Fibroblast of skin of back (primary cell): Measurements from ENCODE around the gene NELFCD. TPM values are rescaled to one million over a fixed set of nuclear protein-coding genes. Genes with fewer than 3 reads are reported as not detected.
A peak's percentile ranks its signal among the peaks of the same experiment; 100 is the strongest.
"Not testable (repeated sequence)": the region's sequence is repeated elsewhere in the genome, so short reads cannot be mapped to it uniquely, and the experiment has no call there.

Source experiments
- DNase-seq: peaks from one replicate; pipeline ENCODE4 v3.0.0-alpha.2; 2013
- polyA plus RNA-seq, 2 experiments: library from polyadenylated mRNA; unstranded; fragments of 120-200 nt; gene quantifications; one replicate each; pipeline ENCODE4 v1.2.1, GENCODE V29; 2013; ENCODE audit not compliant: insufficient read length in 2 of 2

The NELFCD gene, protein sequence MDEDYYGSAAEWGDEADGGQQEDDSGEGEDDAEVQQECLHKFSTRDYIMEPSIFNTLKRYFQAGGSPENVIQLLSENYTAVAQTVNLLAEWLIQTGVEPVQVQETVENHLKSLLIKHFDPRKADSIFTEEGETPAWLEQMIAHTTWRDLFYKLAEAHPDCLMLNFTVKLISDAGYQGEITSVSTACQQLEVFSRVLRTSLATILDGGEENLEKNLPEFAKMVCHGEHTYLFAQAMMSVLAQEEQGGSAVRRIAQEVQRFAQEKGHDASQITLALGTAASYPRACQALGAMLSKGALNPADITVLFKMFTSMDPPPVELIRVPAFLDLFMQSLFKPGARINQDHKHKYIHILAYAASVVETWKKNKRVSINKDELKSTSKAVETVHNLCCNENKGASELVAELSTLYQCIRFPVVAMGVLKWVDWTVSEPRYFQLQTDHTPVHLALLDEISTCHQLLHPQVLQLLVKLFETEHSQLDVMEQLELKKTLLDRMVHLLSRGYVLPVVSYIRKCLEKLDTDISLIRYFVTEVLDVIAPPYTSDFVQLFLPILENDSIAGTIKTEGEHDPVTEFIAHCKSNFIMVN
- 65.2 TPM for polyA plus RNA-seq (2013, experiment 1 of 2; ENCODE audit: insufficient read length)
- 40.4 TPM for polyA plus RNA-seq (2013, experiment 2 of 2; ENCODE audit: insufficient read length)

DNA sequence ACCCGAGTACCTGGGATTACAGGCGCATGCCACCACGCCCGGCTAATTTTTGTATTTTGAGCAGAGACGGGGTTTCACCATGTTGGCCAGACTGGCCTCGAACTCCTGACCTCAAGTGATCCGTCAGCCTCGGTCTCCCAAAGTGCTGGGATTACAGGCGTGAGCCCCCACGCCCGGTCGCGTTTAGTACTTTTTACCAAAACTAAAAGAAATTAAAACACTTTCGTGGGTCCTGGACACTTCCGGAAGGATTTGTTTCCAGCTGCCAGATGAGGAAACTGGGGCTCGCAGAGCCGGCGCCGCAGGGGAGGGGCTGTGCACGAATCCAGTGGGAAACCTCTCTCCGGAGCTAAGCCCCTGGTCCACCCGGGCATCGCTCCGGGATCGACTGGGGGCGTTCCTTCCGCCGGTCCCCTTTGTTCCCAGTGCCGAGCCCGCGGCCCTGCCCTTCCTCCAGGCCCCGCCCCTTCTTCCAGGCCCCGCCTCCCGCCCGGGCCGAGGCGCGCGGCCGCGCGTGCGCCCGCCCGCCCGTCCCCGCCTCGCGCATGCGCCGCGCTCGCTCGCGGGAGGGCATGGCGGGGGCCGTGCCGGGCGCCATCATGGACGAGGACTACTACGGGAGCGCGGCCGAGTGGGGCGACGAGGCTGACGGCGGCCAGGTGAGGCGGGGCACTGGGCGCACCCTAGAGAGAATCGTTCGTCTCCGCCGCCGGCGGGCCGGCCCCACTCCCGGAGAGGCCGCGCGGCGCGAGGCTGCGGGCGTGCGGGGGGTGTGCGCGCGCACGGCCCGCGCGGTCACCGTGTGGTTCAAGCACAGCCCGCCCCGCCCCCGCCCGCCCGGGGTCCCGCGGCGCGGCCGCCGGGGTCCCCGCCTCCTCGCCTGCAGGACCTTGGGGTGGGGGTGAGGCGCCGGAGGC, at the start of gene NELFCD:
TSS of gene NELFCD (plus strand) at position 546 of the 917 bp plus-strand sequence. CDS start at position 600, 54 bp downstream.
- DNase-seq: peak; percentile 81

DNA sequence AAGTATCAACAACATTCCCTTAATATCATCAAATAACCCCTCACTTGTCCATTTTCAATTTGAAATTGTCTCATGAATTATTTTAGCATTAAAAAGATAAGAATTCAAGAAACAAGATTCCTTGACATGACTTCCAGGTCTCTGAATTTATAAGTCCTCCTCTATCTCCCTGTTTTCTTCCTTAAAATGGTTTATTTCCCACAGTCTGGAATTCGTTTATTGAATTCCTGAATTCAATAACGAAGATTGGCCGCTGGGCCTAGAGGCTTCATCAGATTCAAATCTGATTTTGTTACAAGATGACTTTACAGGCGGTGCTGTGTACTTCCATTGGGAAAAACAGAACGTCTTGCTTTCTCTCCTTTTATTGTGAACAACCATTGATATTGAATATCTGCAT, 48.9 kb upstream of the NELFCD start:
- DNase-seq: no peak

DNA sequence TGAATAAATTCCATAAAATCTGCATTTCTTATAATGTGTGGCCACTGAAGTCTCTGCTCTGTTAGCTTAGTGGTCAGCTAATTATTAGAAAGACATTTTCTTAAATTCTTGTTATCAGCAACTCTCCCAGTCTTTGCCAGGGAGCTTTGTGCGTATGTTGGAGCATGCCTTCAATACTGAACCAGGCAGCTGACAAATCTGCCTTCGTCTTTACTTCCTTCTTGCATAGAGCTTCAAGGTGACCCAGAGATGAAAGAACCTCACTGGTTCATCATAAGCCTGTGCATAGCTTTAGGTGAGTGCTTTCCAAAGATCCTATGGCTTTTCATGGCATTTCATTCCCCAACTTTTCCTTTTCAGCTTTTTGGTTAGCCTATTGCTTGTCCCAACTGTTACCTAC, 43.0 kb upstream of the NELFCD start:
- DNase-seq: no peak

DNA sequence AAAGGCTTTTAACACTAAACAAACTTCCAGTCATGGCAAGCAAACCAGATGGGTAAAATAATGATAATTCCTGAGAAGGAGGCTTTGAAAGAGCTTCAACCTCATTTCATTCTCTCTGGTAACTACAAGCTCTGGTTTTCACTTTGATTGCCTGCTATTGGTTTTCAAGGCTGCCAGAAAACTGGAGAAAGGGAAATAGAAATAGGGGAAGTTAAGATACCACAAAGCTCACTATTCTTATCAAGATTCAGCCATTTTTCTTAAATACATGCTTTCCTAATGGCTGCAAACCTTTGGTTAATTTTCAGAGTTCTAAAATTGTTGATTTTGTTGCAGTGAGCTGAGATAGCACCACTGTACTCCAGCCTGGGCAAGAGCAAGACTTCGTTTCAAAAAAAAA, 42.5 kb upstream of the NELFCD start:
- DNase-seq: no peak

DNA sequence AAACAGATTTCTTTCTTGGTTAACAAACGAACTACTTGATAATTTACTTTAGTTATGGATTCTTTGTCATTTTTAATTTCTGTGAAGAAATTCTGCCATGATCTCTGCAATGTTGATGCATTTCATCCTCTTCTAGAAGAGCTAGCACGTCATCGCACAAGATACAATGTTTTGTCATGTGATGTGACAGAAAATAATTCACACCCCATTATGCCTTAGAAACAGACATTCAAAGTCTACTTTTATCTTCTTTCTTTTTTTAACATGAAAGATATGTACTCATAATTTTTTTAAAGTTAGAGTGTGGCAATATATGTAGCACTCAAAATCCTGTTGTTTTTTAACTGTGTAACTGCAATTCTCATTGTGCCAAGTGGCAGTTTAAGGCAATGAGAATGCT, 39.6 kb upstream of the NELFCD start:
- DNase-seq: no peak

DNA sequence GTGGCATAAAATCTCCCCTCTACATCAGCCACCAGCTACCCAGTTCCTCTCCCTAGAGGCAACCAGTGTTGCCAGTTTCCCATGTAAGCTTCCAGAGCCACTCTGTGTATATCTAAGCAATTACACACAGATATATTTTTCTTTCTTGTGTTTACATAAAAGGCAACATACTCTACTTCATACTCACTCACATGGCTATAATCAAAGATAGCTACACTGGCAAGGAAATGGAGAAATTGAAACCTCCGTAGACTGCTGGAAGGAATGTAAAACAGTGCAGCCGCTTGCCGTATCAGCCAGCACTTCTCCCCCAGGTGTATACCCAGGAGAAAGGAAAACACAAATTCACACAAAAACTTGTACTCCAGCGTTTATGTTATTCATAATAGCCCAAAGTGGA, 38.5 kb upstream of the NELFCD start:
- peak; percentile 9 for DNase-seq

DNA sequence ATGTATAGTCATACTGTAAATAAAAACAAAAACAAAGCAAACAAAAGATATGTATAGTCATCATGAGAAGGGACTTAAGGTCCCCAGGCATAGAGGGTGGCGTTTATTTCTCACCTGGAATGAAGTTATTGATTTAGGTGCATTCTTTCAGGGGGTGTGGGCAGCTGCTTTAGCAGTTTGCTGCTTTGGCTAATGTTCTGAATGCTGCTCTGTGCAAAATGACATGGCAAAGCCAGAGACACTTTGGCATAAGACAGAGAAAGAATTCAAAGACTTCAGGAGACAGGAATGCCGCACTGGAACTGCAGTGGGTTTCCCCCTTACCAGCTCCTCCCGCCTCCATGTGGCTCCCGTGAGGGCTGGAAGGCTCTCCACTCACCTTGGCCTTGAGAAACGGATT, 36.4 kb upstream of the NELFCD start:
- no peak for DNase-seq

DNA sequence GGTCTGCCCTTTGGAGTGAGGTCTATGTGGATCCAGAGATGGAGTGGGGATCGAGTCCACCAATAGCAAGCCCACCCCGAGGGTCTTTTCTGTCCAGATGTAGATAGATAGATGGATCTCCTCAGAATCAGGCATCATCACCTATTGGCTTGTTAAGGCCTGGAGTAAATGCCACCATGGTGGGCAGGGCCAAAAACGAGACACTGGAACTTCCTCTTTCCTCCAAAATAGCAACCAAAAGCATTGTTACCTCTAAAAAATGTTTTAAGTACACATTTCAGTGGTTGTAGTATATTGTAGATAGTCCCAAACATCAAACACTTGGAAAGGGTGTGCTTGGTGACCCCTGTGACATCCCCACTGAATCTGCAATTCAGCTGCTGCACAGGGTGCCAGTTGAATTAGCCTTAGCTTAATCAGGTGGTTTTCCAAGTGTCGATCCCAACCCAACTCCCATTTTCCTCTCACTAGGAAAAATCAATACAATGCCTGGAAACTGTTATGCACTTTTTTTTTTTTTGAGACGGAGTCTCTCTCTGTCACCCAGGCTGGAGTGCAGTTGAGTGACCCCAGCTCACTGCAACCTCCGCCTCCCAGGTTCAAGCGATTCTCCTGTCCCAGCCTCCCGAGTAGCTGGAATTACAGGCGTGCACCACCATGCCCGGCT, 35.0 kb upstream of the NELFCD start:
- no peak for DNase-seq

DNA sequence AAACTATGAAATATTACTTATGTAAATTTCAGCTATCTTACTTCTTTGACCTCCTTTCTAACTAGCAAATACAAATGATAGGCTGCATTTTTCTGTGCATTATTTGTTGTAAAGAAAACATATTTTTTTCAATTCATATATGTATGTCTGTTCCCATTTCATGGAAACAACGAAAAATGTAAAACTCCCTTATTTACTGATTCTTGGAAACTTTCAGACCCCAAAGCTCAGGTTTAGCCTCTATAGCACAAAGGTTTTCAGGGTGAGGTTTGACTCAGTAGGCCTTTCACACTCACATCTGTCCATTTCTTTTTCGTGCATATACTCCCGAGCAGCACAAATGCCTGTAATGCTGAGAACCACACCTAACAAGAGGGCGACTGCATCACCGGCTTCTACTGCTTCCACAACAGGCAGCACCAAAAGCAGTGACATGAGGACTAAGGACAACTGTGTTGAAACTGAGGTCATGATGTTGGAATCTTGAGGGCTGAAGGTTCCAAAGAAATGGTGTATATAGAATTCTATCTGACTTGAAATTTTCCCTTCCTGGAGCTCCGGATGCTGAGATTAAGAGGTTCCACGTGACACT, 33.2 kb upstream of the NELFCD start:
- not testable (repeated sequence) for DNase-seq

DNA sequence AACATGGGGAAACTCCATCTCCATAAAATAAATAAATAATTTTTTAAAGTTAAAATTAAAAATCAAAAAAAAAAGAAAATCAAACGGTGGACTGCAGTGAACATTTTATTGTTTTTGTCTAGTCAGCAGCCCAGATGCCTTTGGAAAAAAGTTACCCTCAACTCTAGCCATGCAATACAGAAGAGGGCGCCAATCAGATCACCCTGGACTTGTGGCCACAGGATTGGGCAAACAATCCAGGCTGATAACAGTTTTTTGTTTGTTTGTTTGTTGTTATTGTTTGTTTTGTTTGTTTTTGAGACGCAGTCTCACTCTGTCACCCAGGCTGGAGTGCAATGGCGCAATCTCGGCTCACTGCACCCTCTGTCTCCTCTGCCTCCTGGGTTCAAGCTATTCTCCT, 30.5 kb upstream of the NELFCD start:
- DNase-seq: no peak

DNA sequence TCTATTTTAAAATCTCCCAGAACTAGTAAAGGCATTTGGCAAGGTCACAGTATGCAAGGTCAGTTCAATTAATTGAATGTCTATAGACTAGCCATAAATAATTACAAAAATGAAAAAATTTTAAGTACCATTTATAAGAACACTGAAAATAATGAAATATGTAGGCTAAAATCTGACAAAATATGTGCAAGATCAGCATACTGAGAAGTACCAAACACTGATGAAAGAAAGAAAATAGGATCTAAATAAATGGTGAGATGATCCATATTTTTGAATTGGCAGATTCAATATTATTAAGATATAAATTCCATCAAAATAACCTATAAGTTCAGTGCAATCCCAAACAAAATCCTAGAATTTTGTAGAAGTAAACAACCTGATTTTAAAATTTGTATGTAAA, 28.0 kb upstream of the NELFCD start:
- DNase-seq: no peak

DNA sequence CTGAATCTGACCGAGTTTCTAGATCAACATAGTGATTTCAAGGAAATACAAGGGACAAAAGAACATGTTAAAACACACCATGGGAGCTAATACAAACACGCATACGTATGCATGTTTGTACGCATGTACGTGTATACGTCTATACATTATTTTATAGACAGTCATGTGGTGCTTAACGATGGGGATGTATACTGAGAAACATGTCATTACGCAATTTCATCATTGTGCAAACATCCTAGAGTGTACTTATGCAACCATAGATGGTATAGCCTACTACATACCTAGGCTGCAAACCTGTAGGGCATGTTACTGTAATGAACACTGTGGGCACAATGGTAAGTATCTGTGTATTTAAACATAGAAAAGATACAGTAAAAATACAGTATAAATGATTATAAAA, 25.0 kb upstream of the NELFCD start:
- DNase-seq: no peak

DNA sequence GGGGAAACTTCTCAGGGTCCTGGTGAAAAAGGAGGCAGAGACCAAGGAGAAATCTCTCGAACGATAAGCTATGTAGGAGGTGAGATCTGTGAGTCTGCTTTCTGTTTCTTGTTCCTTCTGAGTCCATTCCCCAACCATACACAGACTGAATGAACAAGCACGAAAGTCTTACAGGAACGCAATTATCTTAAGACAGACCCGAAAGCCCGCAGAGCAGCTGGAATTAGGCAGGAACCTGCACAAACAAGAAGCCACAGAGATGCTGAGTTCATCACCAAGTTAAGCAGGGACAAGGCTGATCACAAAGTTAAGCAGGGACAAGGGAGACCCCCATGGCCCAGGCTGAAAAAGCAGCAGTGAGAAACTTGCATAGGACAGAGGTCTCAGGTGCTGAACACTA, 21.4 kb upstream of the NELFCD start:
- DNase-seq: no peak

DNA sequence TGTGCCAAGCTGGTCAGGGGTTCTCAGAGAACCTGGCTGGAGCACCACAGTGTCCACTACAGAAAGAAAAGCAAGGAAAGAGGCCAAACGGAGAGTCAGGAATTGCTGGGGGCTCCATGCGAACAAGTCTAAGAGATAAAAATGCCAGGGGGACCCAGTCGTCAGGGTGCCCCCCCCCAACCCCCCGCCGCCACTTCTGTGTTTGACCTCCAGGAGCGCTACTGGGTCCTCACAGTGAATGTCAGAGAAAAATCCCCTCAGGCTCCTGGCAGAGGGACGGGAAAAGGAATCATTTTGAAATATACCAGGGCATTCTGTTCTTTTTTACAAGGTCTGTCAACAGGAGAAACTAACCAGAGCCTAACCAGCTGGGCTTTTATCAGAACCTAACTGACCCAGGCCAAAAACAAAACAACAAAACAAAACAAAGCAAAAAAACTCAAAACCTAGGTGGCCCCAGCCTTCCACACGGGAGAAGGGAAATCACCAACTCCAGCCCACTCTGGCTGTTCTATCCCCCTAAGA, 17.9 kb upstream of the NELFCD start:
- DNase-seq: no peak

DNA sequence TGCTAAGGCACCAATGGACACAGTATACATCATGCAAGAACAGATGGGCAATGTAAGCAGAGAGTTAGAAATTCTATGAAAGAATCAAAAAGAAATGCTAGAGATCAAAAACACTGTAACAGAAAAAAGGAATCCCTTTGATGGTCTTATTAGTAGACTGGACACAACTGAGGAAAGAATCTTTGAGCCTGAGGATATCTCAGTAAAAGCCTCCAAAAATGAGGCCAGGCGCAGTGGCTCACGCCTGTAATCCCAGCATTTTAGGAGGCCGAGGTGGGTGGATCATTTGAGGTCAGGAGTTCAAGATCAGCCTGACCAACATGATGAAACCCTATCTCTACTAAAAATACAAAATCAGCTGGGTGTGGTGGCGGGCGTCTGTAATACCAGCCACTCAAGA, 17.1 kb upstream of the NELFCD start:
- not testable (repeated sequence) for DNase-seq

DNA sequence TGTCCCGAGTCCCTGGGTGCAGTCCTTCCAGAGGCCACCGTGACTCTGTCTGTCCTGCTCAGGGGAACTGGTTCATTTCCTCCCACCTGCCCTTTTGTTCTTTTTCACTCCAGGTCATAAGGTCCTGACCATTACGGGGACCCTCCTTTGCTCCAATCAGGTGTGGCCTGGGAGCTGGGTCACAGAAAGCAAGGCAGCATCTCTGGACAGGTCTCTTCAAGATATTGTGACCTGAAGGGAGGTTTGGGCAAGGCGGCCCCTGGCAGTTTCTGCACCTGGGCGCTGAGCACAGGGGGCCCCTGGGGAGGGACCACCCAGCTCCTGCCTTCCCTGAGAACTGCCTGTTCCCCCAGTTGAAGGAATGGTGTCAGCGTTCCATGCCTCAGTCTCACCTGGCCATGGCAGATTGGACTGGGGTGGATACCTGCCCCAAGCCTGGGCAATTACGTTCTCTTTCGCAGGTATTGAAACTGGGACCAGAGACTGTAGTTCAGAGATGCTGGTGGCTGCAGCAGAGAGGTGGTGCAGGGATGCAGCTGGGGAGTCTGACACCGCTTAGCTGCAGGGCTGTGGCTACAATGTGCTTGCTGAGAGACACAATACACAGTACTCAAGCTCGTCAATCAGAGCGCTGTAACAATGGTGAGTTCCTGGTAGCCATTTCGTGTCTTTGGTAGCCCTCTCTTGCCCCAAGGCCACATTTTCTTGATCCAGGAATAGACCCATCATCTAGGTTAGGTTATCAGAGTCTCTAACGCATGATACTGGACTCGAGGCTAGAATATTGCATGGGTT, 15.6 kb upstream of the NELFCD start:
- DNase-seq: no peak

DNA sequence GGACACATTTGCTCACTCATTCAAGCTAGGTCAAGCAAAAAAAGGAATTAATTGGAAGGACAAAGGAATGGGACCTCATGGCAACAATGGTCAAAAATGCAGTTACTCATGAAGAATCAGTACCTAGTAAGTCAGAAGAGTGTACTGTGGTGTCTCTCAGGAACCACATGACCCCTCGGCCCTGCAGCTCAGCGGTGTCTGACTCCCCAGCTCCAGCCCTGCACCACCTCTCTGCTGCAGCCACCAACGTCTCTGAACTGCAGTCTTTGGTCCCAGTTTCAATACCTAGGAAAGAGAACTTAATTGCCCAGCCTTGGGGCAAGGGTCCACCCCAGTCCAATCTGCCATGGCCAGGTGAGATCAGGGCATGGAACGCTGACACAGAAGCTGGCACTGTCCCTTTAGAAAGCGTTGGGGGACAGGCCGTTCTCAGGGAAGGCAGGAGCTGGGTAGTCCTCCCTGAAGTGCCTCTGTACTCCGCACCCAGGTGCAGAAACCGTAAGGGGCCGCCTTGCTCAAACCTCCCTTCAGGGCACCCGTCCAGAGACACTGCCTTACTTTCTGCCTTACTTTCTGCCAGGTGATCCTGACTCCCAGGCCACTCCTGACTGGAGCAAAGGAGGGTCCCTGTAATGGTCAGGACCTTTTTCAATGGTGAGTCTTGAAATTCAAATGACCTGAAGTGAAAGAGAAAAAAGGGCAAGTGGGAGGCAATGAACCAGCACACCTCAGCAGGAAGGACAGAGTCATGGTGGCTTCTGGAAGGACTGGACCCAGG, 13.2 kb upstream of the NELFCD start:
- no peak for DNase-seq

DNA sequence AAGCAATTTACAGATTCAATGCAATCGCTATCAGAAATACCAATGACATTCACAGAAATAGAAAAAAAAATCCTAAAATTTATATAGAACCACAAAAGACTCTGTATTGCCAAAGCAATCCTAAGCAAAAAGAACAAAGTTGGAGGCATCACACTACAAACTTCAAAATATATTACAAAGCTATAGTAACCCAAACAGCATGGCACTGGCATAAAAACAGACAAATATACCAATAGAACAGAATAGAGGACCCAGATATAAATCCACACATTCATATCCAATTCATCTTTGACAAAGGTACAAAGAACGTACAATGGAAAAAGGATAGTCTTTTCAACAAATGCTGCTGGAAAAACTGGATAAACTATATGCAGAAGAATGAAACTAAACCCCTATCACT, 11.6 kb upstream of the NELFCD start:
- no peak for DNase-seq

DNA sequence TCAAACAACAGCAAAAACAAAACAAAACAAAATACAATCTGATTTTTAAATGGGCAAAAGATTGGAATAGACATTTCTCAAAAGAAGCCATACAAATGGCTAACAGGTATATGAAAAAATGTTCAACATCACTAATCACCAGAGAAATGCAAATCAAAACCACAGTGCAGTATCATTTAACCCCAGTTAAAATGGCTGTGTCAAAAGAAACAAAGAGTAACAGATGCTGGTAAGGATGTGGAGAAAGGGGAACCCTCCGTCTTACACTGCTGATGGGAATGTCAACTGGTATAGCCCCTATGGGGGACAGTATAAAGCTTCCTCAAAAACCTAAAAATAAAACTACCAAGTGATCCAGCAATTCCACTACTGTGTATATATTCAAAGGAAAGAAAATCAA, 10.9 kb upstream of the NELFCD start:
- no peak for DNase-seq

DNA sequence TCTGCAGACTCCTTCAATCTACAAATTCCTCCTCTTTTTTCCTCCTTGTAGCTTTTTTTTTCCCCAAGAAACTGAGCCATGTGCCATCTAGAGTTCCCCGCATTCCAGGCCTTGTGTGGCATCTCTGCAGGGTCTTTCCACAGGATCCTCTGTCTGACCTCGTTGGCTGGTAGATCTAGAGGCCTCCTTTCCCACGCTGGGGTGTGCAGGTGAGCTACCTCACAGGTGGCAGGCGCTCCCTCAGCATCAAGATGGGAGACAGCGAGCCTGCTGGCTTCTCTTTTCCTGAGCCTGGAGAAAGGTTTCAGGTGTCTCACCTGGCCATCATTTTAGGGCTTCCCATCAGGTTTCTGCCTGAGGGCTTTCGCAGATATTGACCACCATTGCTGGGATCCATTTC, 9.6 kb upstream of the NELFCD start:
- DNase-seq: no peak
